ENCODE data around the gene URB1. TPM values are rescaled to one million over a fixed set of nuclear protein-coding genes. Genes with fewer than 3 reads are reported as not detected.
"Not testable (repeated sequence)": the region's sequence is repeated elsewhere in the genome, so short reads cannot be mapped to it uniquely, and the experiment has no call there.

URB1 gene, protein sequence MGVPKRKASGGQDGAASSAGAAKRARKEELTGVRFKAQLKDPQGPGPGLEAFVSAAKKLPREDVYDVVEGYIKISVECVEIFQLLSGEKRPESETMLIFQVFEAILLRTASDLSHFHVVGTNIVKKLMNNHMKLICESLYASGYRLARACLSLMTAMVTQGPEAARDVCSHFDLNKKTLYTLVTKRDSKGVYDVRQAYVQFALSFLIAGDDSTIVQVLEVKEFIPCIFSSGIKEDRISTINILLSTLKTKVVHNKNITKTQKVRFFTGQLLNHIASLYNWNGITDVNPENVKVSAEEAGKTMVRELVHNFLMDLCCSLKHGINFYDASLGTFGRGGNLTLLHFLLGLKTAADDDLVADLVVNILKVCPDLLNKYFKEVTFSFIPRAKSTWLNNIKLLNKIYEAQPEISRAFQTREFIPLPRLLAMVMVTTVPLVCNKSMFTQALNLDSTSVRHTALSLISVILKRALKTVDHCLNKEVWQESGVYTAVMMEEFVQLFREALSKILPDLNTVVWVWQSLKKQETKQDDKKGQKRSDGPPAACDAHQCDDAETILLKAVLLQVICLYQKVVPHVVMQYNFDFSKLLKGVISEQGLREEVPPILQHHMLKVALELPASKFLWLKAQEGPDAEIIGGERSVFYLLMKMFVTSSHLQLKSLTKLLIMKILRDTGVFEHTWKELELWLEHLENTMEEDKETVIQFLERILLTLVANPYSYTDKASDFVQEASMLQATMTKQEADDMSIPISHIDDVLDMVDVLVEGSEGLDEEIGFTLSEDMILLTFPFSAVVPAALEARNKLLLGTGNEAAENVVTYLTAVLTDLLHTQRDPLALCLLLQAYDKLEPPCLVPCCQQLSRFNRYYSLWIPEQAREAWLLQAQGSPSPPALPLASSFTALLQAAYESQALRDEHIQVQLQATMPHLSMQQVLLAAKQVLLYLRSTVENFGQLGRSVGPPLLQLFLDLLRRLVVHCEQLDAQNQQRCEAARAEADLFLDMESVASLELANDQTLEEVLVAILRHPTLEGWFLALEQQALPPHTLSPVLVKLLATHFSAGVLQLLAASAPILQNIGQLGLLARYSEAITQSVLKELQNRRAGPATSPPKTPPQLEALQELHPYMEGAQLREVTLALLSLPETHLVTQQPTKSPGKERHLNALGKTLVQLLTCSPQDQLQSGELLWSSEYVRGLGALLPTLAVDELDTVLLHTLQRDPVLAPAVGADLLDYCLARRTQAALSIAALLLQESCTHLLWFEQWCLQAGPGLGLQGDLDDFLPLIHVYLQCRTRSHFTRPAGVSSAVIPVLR (N-terminal part only)
- 12.0 TPM for polyA plus RNA-seq (2013, experiment 1 of 4)
- polyA plus RNA-seq (2013, experiment 2 of 4): 14.6 TPM
- polyA plus RNA-seq (2013, experiment 3 of 4): 9.4 TPM
- polyA plus RNA-seq (2013, experiment 4 of 4): 10.0 TPM

DNA sequence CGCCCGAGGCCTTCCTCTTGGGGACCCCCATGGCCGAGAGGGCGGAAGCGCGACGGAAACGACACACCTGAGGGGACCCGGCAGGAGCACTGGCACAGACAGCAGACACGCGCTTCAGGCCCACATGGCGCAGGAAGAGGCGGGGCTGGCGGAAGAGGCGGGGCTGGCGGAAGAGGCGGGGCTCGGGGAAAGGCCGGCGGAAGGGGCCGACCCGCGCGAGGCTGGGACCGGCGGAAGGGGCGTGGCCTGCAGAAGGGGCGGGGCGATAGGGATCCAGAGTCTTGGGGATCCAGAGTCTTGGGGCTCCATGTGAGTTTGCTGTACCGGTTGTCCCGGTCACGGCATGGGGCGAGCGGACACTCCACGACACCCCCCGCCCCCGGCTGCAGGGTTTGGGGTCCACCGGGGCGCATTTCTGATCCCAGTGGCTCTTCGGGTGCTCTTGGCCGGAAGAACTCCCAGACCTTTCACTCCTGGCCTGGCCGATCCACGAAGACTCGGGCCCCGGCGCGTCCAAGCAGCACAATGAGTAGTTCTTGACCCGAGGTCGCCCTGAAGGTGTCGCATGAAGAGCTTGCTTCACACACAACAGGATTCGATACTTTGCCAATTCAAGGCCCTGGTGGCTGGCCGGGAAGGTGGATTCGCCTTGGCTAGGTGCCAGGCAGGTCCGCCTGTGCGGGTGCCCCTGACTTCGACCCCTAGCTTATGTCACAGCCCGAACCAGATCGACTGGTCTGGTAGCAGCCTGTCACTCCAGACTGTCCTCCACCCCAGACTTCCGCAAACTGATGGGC is at the start of gene URB1:
URB1 (minus strand) TSS at position 133 of the 797 bp plus-strand sequence; CDS start at position 31, 102 bp downstream.
- Histone ChIP-seq H3K4me3 (ENCODE audit: insufficient read depth, low read depth, low read length) (peak within 1 kb of the TSS; percentile 93), H3K27me3 (ENCODE audit: control insufficient read depth, insufficient read depth, low read length, poor library complexity, severe bottlenecking) (no peaks in the 10 kb centered on the region), H3K9me3 (ENCODE audit: control insufficient read depth, low read length) (peaks cover 3% of the 10 kb centered on the region), H3K27ac (ENCODE audit: insufficient read depth, low read depth, low read length, poor library complexity, severe bottlenecking) (no peak within 1 kb of the TSS), H3K36me3 (ENCODE audit: control insufficient read depth, insufficient read depth, low read length) (no peaks in the 10 kb centered on the region), H3K4me1 (ENCODE audit: control insufficient read depth, insufficient read depth, low read length) (peaks cover 4% of the 10 kb centered on the region)
- WGBS, 2 experiments: 29 to 30% methylated on average over 59 of the region's 59 CpGs

DNA sequence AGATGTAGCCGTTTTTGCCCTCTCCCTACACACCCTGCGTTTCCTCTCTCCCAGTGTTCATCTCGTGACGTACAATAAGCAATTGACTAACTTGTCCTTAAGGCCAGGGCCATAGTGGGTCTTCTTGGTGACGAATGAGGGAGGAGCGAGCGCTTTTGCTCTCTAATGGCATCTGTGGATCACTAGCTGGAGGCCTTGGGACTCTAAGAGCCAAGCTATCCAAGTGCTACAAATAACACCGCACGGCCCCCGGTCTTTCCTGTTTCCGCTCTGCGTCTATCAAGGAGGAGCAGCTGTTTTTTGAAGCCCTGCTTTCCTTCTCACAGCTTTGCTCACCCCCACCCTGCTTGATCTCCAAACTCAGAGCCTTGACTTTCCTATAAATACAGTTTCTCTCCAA is 44.9 kb upstream of the URB1 start:
- WGBS, 2 experiments: 95 to 96% methylated on average over 12 of the region's 12 CpGs
- no peak overlapping the region for H3K4me3 ChIP-seq (ENCODE audit: insufficient read depth, low read depth, low read length)
- H3K27me3 ChIP-seq (ENCODE audit: control insufficient read depth, insufficient read depth, low read length, poor library complexity, severe bottlenecking): no peaks in the 10 kb centered on the region
- no peaks in the 10 kb centered on the region for H3K36me3 ChIP-seq (ENCODE audit: control insufficient read depth, insufficient read depth, low read length)
- no peaks in the 10 kb centered on the region for H3K9me3 ChIP-seq (ENCODE audit: control insufficient read depth, low read length)
- H3K4me1 ChIP-seq (ENCODE audit: control insufficient read depth, insufficient read depth, low read length): no peaks in the 10 kb centered on the region
- H3K27ac ChIP-seq (ENCODE audit: insufficient read depth, low read depth, low read length, poor library complexity, severe bottlenecking): no peak overlapping the region

DNA sequence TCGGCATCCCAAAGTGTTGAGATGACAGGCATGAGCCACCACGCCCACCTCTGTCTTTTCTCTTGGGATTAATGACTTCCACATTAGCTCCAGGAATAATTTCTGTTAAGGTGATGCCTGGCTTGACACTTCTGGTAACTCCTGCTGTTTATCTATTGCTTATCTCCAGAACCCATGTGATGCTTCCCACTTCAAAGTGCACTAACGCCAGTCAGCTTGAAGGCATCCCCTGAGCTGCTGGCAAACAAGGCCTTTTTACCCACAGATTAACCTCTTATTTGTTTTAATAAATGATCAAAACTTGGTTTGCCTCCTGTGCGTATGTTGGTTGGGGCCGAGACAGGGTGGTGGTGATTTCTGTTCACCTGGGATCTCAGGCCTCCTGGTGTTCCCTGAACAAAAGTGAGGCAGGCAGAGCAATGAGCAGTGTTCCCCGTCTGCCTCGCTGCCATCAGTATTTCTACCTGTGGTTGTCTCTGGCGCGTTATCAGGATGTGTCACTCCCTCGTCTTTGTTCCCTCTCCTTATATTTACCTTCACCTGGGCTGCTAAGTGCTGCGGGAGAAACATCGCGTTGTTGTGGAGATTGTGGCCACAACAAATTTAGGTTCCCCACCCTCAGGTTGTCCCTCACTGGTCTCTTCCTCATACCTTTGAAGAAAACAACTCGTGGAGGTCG is 40.3 kb upstream of the URB1 start:
- not testable (repeated sequence) for H3K27ac ChIP-seq (ENCODE audit: insufficient read depth, low read depth, low read length, poor library complexity, severe bottlenecking); H3K4me3 ChIP-seq (ENCODE audit: insufficient read depth, low read depth, low read length); H3K4me1 ChIP-seq (ENCODE audit: control insufficient read depth, insufficient read depth, low read length); H3K36me3 ChIP-seq (ENCODE audit: control insufficient read depth, insufficient read depth, low read length); H3K9me3 ChIP-seq (ENCODE audit: control insufficient read depth, low read length); H3K27me3 ChIP-seq (ENCODE audit: control insufficient read depth, insufficient read depth, low read length, poor library complexity, severe bottlenecking)
- 81 to 84% methylated on average over 15 of the region's 15 CpGs for WGBS, 2 experiments

DNA sequence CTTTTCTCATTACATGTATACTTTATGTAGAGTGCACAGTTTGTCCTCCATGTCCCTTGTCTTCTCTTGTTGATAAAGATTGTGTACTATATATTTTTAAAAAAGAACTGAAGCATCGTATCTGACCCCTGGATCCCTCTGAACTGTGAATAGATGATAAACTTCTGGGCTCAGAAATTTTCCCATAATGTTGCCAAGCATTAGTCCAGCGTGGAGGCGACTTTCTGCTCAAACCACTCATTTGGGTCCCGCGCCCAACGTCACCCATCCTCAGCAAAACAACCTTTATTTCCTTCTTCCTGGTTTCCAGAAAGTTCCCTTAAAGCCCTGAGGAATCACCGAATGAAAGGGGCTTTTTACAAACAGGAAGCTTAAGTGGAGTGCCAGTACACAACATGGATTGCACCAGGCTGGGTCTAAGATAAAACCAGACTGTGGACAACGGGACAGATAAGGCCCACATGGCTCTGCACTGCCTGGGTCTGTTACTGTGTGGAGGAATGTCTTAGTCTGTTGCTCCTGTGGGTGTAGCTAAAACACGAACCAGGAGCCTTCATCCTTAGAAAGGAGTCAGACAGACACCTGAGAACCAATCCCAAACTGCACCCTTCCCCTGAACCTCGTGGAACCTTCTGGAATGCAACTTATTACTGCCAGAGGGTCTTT is 35.3 kb upstream of the URB1 start:
- Histone ChIP-seq H3K4me1 (ENCODE audit: control insufficient read depth, insufficient read depth, low read length) (no peaks in the 10 kb centered on the region), H3K27ac (ENCODE audit: insufficient read depth, low read depth, low read length, poor library complexity, severe bottlenecking) (no peak overlapping the region), H3K9me3 (ENCODE audit: control insufficient read depth, low read length) (no peaks in the 10 kb centered on the region), H3K4me3 (ENCODE audit: insufficient read depth, low read depth, low read length) (no peak overlapping the region), H3K27me3 (ENCODE audit: control insufficient read depth, insufficient read depth, low read length, poor library complexity, severe bottlenecking) (no peaks in the 10 kb centered on the region), H3K36me3 (ENCODE audit: control insufficient read depth, insufficient read depth, low read length) (no peaks in the 10 kb centered on the region)
- 89 to 91% methylated on average over 10 of the region's 10 CpGs for WGBS, 2 experiments

DNA sequence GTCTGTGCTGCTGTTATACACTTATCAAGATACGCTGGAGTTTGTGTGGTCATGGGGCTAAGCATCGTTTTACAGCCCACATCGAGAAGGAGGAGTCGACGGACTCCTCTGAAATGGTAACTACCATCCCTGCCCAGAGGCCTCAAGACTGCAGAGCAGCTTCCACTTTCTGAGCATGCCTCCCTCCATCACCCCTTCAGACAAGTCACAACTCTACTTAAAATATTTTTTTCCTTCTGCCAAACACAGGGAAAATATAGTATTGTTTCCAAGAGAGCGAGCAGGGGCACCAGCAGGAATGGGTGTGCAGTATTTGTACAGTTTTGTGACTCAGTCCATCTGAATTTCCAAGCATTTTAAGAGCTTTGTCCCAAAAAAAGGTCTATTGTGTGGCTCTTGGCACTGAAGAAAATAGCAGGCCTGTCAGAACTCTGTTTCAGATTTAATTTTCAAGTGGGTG is 33.8 kb upstream of the URB1 start:
- Histone ChIP-seq H3K4me3 (ENCODE audit: insufficient read depth, low read depth, low read length) (no peak overlapping the region), H3K9me3 (ENCODE audit: control insufficient read depth, low read length) (no peaks in the 10 kb centered on the region), H3K27ac (ENCODE audit: insufficient read depth, low read depth, low read length, poor library complexity, severe bottlenecking) (no peak overlapping the region), H3K36me3 (ENCODE audit: control insufficient read depth, insufficient read depth, low read length) (no peaks in the 10 kb centered on the region), H3K4me1 (ENCODE audit: control insufficient read depth, insufficient read depth, low read length) (no peaks in the 10 kb centered on the region), H3K27me3 (ENCODE audit: control insufficient read depth, insufficient read depth, low read length, poor library complexity, severe bottlenecking) (no peaks in the 10 kb centered on the region)
- WGBS, 2 experiments: 84 to 89% methylated on average over 6 of the region's 6 CpGs

DNA sequence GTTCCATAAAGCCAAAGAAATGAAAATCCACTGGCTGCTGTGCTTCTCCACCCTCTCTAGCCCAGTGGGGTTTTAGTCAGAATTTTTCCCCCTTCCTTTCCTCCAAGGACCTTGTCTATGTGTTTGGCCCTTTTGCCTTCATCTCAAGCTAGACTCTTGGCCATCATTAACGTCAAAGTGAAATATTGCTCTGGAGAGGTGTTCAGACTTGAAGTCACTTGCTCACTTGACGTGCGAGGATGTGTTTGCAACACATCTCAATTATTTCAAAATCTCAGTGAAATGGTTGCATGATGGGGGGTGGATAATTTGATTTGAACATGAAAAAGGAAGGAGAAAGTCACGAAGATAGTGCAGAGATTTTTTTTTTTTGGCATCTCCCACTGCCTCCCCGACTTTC is 33.3 kb upstream of the URB1 start:
- Histone ChIP-seq H3K4me3 (ENCODE audit: insufficient read depth, low read depth, low read length) (no peak overlapping the region), H3K9me3 (ENCODE audit: control insufficient read depth, low read length) (no peaks in the 10 kb centered on the region), H3K27ac (ENCODE audit: insufficient read depth, low read depth, low read length, poor library complexity, severe bottlenecking) (no peak overlapping the region), H3K36me3 (ENCODE audit: control insufficient read depth, insufficient read depth, low read length) (no peaks in the 10 kb centered on the region), H3K27me3 (ENCODE audit: control insufficient read depth, insufficient read depth, low read length, poor library complexity, severe bottlenecking) (no peaks in the 10 kb centered on the region), H3K4me1 (ENCODE audit: control insufficient read depth, insufficient read depth, low read length) (no peaks in the 10 kb centered on the region)
- WGBS, 2 experiments: 93 to 94% methylated on average over 4 to 5 of the region's 5 CpGs

DNA sequence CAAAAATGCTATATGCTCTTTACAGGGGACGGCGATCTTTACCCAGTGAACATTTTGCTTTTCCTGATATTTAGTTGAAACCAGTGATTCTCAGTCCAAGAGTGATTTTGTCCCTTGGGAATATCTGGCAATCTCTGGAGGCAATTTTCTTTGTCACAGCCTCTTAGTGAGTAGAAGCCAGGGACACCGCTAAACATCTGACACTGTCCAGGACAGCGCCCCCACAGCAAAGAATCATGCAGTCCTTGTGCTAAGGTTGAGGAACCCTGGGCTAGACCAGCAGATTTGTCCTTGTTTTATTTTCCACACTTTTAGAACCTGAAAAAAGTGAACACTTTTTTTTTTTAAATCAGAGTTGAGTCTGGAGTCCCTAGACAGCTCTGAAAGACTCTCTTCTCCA is 32.8 kb upstream of the URB1 start:
- H3K4me3 ChIP-seq (ENCODE audit: insufficient read depth, low read depth, low read length): no peak overlapping the region
- H3K9me3 ChIP-seq (ENCODE audit: control insufficient read depth, low read length): no peaks in the 10 kb centered on the region
- no peaks in the 10 kb centered on the region for H3K36me3 ChIP-seq (ENCODE audit: control insufficient read depth, insufficient read depth, low read length)
- no peaks in the 10 kb centered on the region for H3K4me1 ChIP-seq (ENCODE audit: control insufficient read depth, insufficient read depth, low read length)
- H3K27ac ChIP-seq (ENCODE audit: insufficient read depth, low read depth, low read length, poor library complexity, severe bottlenecking): no peak overlapping the region
- 96% methylated on average over 4 of the region's 4 CpGs for WGBS, 2 experiments
- no peaks in the 10 kb centered on the region for H3K27me3 ChIP-seq (ENCODE audit: control insufficient read depth, insufficient read depth, low read length, poor library complexity, severe bottlenecking)

DNA sequence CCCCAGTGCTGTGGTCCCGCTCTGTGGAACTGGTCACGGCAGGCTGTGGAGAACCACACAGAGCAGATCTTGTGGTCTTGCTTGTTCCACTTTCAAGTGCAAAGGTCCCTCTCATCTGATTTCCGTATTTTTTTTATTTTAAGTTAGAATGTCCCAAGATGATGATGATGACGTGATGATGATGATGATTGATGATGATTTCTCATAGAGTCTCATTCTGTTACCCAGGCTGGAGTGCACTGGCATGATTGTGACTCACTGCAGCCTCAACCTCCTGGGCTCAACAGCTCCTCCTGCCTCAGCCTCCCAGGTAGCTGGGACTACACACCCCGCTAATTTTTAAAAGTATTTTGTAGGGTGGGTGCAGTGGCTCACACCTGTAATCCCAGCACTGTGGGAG is 31.9 kb upstream of the URB1 start:
- H3K9me3 ChIP-seq (ENCODE audit: control insufficient read depth, low read length): no peaks in the 10 kb centered on the region
- WGBS, 2 experiments: 95 to 97% methylated on average over 5 of the region's 5 CpGs
- H3K4me3 ChIP-seq (ENCODE audit: insufficient read depth, low read depth, low read length): no peak overlapping the region
- no peak overlapping the region for H3K27ac ChIP-seq (ENCODE audit: insufficient read depth, low read depth, low read length, poor library complexity, severe bottlenecking)
- no peaks in the 10 kb centered on the region for H3K36me3 ChIP-seq (ENCODE audit: control insufficient read depth, insufficient read depth, low read length)
- no peaks in the 10 kb centered on the region for H3K4me1 ChIP-seq (ENCODE audit: control insufficient read depth, insufficient read depth, low read length)
- H3K27me3 ChIP-seq (ENCODE audit: control insufficient read depth, insufficient read depth, low read length, poor library complexity, severe bottlenecking): no peaks in the 10 kb centered on the region
